ENCODE measurements around the gene IRF2BPL.

DNA sequence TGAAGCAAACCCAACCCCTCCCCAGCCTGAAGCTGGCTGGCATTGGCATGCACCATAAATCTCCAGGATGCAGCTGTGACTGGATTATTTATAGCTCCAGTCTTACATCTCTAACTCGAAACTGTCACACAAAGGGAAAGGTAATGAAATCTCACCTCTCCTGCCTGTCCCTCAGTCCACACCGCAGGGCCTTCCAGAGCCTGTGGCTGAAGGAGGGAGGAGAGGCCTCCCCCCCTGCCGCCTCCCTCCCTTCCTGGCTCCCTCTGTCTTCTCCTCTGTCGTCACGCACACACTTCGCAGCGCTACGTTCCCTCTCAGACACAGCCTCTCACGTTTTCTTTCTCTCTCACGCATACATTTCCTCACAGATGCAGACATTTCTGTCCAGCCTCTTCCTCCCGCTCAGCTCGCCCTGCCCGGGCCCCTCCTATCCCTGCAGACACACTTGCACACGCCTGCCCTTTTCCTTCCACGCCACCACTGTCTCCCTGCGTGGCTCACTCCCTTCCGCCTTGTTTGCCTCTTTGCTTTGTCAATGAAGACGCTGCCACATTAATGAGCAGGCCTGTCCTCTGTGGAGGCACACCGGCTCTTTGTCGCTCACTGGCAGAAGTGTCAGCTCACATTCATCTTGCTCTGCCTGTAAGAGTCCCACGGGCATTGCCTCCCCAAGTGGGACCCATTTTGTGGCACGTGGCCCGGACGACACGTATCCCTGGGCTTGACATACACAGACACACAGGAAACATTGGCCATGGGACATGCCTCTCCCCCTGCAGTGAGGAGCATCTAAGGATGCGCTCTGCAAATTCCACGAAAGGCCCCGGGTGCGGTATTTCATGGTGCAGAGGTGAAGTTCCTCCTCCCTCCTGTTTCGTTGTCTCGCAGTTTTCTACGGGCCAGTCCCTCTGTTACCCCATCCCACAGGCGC lies 27.9 kb downstream of the IRF2BPL start:
- TF ChIP-seq, protein P1, sequence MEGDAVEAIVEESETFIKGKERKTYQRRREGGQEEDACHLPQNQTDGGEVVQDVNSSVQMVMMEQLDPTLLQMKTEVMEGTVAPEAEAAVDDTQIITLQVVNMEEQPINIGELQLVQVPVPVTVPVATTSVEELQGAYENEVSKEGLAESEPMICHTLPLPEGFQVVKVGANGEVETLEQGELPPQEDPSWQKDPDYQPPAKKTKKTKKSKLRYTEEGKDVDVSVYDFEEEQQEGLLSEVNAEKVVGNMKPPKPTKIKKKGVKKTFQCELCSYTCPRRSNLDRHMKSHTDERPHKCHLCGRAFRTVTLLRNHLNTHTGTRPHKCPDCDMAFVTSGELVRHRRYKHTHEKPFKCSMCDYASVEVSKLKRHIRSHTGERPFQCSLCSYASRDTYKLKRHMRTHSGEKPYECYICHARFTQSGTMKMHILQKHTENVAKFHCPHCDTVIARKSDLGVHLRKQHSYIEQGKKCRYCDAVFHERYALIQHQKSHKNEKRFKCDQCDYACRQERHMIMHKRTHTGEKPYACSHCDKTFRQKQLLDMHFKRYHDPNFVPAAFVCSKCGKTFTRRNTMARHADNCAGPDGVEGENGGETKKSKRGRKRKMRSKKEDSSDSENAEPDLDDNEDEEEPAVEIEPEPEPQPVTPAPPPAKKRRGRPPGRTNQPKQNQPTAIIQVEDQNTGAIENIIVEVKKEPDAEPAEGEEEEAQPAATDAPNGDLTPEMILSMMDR (optimal IDR thresholded peaks at IDR 0.05 in 1 of 3, IDR thresholded peaks at IDR 0.05 in 1 of 3, conservative IDR thresholded peaks at IDR 0.05 in 1 of 3; ENCODE audit: extremely low read depth in 1 of 3, insufficient read depth in 2 of 3, low read length in 3 of 3) = no peak
- TF ChIP-seq EZH2 (IDR thresholded peaks at IDR 0.05; ENCODE audit: low read length) = no peak
